Measurements from ENCODE around the gene CLEC6A.
"Not testable (repeated sequence)": the region's sequence is repeated elsewhere in the genome, so short reads cannot be mapped to it uniquely, and the experiment has no call there.

Gene CLEC6A

DNA sequence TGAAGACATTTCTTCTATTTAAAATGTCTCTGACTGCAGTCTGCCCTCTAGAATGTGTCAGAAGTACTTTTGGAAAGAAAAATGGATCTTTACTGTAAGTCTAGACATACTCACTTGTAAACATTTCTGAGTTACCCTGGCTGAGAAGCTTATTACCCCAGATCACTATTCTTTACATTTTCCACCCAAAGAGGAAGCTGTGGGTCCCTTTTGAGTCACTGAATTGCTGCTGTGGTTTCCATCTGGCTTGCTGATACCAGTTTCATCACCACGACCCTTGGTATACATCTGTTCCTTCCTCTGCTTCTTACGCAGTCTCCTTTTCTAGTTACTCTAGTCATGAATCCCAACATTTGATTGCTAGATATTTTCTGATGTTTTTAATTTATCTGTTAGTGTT lies 37.3 kb downstream of the CLEC6A start:
- in situ Hi-C loops (cut with MboI; ENCODE audit: low sequenced_read_pairs), result no loop called here

DNA sequence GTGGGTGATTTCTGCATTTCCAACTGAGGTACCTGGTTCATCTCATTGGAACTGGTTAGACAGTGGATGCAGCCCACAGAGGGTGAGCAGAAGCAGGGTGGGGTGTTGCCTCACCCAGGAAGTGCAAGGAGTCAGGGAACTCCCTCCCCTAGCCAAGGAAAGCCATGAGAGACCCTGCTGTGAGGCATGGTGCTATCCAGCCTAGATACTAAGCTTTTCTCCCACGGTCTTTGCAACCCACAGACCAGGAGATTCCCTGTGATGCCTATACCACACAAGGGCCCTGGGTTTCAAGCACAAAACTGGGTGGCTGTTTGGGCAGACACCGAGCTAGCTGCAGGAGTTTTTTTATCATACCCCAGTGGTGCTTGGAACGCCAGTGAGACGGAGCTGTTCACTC lies 39.9 kb downstream of the CLEC6A start:
- in situ Hi-C loops (cut with MboI; ENCODE audit: low sequenced_read_pairs), result not testable (repeated sequence)

DNA sequence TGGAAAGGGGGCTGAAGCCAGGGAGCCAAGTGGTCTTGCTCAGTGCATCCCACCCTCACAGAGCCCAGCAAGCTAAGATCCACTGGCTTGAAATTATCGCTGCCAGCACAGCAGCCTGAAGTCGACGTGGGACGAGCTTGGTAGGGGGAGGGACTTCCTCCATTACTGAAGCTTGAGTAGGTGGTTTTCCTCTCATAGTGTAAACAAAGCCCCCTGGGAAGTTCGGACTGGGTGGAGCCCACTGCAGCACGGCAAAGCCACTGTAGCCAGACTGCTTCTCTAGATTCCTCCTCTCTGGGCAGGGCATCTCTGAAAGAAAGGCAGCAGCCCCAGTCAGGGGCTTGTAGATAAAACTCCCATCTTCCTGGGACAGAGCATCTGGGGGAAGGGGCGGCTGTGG lies 40.3 kb downstream of the CLEC6A start:
- in situ Hi-C loops (cut with MboI; ENCODE audit: low sequenced_read_pairs), result not testable (repeated sequence)

DNA sequence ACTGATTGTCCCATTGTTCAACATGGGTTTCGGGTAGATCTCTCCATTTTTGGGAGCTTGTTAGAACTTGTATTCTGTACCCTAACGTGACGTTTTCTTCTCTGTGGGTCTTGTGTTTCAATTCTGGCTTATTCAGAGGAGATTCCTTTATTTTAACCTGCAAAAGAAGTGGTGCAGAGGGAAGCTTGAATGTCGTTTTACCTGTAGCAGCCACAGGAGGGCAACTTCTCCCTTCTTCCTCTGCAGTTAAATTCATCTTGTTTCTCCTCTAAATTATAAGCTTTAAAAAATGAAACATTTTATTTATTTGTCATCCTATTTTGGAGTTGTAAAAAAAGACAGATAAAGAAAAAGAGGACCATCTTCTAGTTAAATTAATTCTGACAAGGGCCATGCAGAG lies 43.9 kb downstream of the CLEC6A start:
- in situ Hi-C loops (cut with MboI; ENCODE audit: low sequenced_read_pairs), result no loop called here

DNA sequence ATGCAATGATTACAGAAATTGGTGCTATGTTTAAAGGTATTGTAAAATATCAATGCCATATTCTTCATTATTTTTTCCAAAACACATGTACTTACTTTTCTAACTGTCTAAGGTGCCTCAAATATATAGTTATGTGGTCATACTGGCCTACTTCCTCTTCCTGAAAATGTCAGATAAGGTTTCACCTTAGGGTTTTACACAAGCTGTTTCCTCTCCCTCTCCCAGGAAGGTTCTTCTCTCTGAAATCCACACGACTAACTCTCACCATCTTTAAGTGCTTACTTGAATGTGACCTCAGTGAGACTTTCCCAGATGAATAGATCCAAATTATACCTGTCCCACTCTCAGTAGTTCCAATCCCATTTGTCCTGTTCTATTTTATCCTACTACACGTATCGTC lies 46.0 kb downstream of the CLEC6A start:
- in situ Hi-C loops (cut with MboI; ENCODE audit: low sequenced_read_pairs), result no loop called here

DNA sequence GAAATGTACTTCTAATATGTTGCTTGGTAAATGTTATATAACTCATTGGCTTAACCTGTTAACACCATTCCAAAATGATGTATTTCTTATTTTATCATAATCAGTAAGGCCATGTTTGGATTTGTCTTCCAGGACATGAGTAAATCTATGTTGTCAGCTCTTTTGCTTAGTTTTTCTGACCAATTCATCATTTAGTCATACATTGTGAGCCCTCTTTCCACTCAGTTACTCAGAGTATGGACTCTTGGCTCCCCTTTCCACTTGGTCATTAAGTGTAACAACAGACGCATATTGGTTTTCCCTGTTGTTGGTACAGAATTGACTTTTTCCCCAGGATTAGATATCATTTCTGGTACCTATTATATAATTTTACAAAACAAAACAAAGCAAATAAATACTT lies 48.6 kb downstream of the CLEC6A start:
- in situ Hi-C loops (cut with MboI; ENCODE audit: low sequenced_read_pairs), result no loop called here

DNA sequence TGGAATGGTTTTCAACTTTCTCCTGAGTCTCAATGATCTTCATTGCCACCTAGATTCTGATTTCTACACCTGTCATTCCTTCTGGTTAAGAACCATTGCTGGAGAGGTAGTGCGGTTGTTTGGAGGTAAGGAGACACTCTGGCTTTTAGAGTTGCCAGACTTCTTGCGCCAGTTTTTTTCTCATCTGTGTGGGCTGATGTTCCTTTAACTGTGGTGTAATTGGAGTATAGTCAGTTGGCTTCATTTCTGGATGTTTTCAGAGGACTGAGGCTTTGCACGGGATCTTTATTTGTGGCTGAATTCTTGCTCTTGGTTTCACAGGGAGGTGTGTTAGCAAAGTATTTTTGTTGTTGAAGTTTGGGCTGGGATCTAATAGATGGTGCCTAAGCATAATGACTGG lies 51.8 kb downstream of the CLEC6A start:
- in situ Hi-C loops (cut with MboI; ENCODE audit: low sequenced_read_pairs), result no loop called here

DNA sequence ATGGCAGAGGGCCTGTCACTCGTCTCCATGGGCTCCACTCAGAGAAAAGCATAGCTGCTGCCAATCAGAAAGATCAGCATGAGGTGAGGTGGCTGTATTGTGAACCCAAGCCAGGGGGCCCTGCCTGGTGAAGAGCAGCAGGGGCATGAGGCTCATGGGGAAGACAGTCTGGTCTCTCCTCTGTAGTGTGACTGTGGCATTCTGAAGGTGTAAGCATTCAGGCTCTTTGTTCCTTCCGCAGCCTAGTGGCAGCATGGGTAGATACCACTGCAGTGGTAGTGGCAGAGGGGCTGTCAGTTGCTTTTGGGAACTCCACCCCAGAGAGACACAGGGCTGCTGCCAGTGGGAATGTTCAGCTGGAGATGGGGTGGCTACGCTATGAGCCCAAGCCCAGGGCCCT lies 52.5 kb downstream of the CLEC6A start:
- in situ Hi-C loops (cut with MboI; ENCODE audit: low sequenced_read_pairs), result no loop called here

DNA sequence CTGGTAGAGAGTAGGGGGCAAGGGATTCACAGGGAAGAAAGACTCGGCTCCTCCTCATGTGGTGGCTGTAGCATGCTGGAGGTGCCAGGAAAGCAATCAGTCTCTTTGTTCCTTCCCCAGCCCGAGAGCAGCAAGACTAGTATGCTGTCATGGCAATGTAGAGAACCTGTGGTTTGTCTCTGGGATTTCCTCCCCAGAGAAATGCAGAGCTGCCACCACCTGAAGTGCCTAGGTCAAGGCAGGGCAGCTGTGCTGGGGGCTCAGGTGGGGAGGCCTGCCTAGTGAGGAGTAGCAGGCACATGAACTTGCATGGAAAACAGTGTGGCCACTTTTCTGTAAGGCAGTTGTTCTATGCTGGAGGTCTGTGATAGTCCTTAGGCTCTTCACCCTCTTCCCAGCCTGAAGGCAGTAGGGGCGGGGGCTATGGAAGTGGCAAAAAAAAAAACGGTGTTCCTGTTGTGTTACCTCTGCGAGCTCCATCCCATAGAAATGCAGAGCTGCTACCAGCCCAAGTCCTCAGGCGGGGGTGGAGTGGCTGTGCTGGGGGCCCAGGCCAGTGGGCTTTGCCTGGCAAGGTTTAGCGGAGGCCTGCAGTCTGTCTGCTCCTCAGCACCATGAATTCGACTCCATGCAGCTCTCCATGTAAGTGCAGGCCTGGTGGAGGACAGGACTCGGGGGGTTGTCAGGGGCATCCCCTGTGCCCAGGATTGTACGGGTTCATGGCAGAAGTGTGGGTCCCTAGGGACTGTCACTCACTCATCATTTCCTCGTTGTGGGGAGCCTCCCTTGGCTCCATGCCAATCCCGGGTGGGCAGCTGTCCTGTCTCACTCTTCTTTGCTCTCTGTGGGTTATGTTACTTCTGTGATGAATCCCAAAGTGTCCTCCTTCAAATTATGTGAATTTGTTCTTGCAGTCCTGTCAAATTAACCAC lies 53.4 kb downstream of the CLEC6A start:
- in situ Hi-C loops (cut with MboI; ENCODE audit: low sequenced_read_pairs), result no loop called here

DNA sequence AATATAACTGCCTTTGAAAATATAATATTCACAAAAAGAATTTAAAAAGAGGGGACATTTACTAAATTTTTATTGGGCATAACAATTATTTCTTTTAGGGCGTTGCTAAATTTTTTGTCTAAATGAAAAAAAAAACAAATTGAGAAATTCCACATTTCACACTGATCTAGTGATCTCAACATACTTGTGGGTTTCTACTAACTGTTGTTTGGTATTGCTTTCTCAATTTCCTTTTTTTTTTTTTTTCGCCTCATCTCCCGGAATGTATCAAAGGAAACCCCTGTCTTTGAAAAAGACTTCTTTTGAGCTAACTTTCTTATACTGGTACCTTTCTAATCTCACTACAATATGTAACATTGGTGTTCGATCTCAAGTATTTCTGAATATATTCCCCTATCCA lies 57.5 kb downstream of the CLEC6A start, which contains the start of gene CLEC4D:
Gene CLEC4D (plus strand): TSS at position 248 of the 400 bp plus-strand sequence. CDS start 230 bp downstream, outside the sequence.
- in situ Hi-C loops (cut with MboI; ENCODE audit: low sequenced_read_pairs), result no loop called here

DNA sequence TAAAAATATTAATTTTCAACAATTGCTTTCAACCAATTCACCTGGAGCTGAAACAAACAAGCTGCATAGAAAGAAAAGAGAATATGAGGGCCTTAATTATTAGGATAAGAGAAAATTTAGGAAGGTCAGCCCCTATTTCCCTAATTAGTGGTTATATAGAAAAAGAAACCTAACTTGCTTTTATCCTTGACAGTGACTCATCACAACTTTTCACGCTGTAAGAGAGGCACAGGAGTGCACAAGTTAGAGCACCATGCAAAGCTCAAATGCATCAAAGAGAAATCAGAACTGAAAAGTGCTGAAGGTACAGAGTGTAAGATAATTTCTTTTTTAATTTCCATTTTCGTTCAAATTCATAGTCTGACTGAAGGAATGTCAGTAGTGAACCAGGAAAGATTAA lies 62.2 kb downstream of the CLEC6A start:
- in situ Hi-C loops (cut with MboI; ENCODE audit: low sequenced_read_pairs), result no loop called here

DNA sequence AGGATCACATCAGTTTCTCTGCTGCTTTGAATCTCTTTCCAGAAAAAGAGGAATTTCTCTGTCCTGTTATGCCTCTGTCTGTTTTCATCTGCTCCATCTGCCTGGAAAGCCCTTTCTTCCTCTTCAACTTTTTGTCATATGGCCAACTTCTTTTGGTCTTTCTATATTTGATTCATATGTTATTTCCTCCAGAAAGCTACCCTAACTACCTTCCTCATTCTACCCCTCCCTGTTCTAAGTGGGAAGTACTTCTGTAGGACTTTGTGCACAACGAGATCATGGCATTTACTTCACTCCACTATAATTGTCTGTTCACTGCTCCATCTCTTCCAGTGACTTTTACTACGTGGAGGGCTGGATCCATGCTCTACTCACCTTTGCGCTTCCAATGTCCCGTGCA lies 63.4 kb downstream of the CLEC6A start:
- in situ Hi-C loops (cut with MboI; ENCODE audit: low sequenced_read_pairs), result no loop called here

DNA sequence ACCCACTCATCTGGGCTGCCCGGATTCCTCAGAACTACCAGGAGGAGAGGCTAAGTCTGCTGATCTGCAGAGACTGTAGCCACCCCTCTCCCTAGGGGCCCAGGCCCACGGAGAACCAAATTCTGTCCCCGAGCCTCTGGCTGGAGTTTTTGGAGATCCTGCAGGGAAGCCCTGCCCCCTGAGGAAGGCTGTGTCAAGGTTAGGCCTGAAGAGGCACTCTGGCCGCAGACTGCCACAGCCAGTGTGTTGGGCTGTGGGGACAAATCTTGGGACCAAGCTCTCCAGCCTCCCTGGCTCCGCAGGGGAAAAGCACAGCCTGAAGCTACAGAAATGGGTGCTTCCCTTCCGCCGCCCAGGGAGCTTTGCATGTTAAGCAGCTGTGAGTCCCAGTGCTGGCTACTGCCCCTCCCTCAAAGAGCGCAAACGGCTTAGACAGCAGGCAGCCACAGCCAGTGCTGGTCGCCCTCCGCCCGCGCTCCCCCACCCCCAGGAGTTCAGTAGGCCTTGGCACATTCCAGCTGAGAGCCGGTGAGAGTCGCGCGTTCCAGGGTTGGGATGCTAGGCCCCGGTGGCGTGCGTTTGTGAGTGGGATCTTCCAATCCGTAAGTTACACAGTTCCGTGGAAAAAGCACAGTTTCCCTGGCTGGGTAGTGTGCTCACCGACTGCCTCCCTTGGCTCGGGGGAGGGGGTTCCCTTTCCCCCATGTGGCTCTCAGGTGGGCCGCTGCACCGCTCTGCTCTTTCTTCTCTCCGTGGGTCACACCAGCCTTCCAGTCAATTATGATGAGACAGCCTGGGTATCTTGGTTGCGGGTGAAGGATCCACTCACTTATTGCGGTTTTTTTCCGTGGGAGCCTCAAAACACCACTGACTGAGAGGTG lies 71.7 kb downstream of the CLEC6A start:
- in situ Hi-C loops (cut with MboI; ENCODE audit: low sequenced_read_pairs), result no loop called here
